PC-3 (cell line): ENCODE data around the gene SAMSN1. TPM values are rescaled to one million over a fixed set of nuclear protein-coding genes. Genes with fewer than 3 reads are reported as not detected.

Experiments
- ATAC-seq: fragments of 200-7000 bp; cut with Tn5 transposase; 2 replicates; pipeline ENCODE4 v1.9.1; 2020; ENCODE audit warnings: mild to moderate bottlenecking, moderate library complexity
- BruUV-seq: library from RNA; stranded (reverse); fragments of 400-500 nt; replicated peaks from 2 replicates; lab custom pipeline; 2021; lab: Mats Ljungman, UMichigan
- CTCF ChIA-PET: fragments of 300-600 bp; sonication (Branson Sonifier 250); formaldehyde crosslinking; loops from one replicate; lab custom pipeline; 2022; ENCODE audit warnings: antibody characterized with exemption; lab: Charles Lee
- POLR2A ChIA-PET: fragments of 300-600 bp; sonication (Branson Sonifier 250); formaldehyde crosslinking; loops from one replicate; lab custom pipeline; 2022; ENCODE audit warnings: antibody characterized with exemption; ENCODE audit not compliant: unreplicated experiment; lab: Charles Lee
- DNase-seq: peaks from one replicate; pipeline ENCODE4 v3.0.0-alpha.2; 2015
- H2AFZ ChIP-seq: fragments of 300-600 bp; sonication (generic); 2 replicates; pipeline ENCODE4 v1.6.0; 2016; ENCODE audit warnings: antibody characterized with exemption, low read length
- H3F3A ChIP-seq: fragments of 300-600 bp; sonication (generic); one replicate; pipeline ENCODE4 v1.6.0; 2017; ENCODE audit warnings: antibody characterized with exemption, low read length, control low read depth, mild to moderate bottlenecking; ENCODE audit not compliant: unreplicated experiment
- H3K27ac ChIP-seq: fragments of 300-600 bp; sonication (generic); 2 replicates; pipeline ENCODE4 v1.5.1; 2016; ENCODE audit warnings: mild to moderate bottlenecking, low read length
- H3K27me3 ChIP-seq: fragments of 300-600 bp; sonication (generic); 2 replicates; pipeline ENCODE4 v1.6.1; 2016; ENCODE audit warnings: low read length, mixed read lengths
- H3K36me3 ChIP-seq: fragments of 300-600 bp; sonication (generic); 2 replicates; pipeline ENCODE4 v1.6.1; 2016; ENCODE audit warnings: low read depth, mixed run types, low read length, mixed read lengths
- H3K4me1 ChIP-seq: fragments of 300-600 bp; sonication (generic); 2 replicates; pipeline ENCODE4 v1.5.1; 2016; ENCODE audit warnings: low read length; ENCODE audit not compliant: insufficient read depth
- H3K4me2 ChIP-seq: fragments of 300-600 bp; sonication (generic); 2 replicates; pipeline ENCODE4 v1.6.0; 2016; ENCODE audit warnings: low read length
- H3K4me3 ChIP-seq: fragments of 300-600 bp; sonication (generic); 2 replicates; pipeline ENCODE4 v1.5.1; 2016; ENCODE audit warnings: mild to moderate bottlenecking, low read length, mixed read lengths
- H3K79me2 ChIP-seq: fragments of 300-600 bp; sonication (generic); 2 replicates; pipeline ENCODE4 v1.6.1; 2017; ENCODE audit warnings: low read length, mixed read lengths
- H3K9ac ChIP-seq: fragments of 300-600 bp; sonication (generic); 2 replicates; pipeline ENCODE4 v1.6.0; 2016; ENCODE audit warnings: mild to moderate bottlenecking, low read length
- H3K9me2 ChIP-seq: fragments of 300-600 bp; sonication (generic); replicated peaks from 2 replicates; pipeline ENCODE4 v1.6.1; 2016; ENCODE audit warnings: mixed run types, low read length, mixed read lengths
- H3K9me3 ChIP-seq: fragments of 300-600 bp; sonication (generic); 2 replicates; pipeline ENCODE4 v1.6.1; 2016; ENCODE audit warnings: low read length, mixed read lengths
- H4K20me1 ChIP-seq: fragments of 300-600 bp; sonication (generic); 2 replicates; pipeline ENCODE4 v1.6.1; 2016; ENCODE audit warnings: low read length, mixed read lengths
- CTCF ChIP-seq: fragments of 300-600 bp; sonication (generic); conservative IDR thresholded peaks from 2 replicates; pipeline ENCODE4 v1.5.1; 2017; ENCODE audit warnings: antibody characterized with exemption, low read depth, mild to moderate bottlenecking, low read length
- EZH2 ChIP-seq: fragments of 300-600 bp; sonication (generic); IDR thresholded peaks from one replicate; pipeline ENCODE4 v1.6.1; 2017; ENCODE audit warnings: antibody characterized with exemption, mild to moderate bottlenecking, low read length; ENCODE audit not compliant: unreplicated experiment
- EZH2phosphoT487 ChIP-seq: fragments of 300-600 bp; sonication (generic); IDR thresholded peaks from 2 replicates; pipeline ENCODE4 v1.6.1; 2018; ENCODE audit warnings: mild to moderate bottlenecking, antibody characterized with exemption, low read length, borderline replicate concordance
- intact Hi-C: fragments of 100-400 bp; cut with micrococcal nuclease; formaldehyde crosslinking; loops from 2 replicates; pipeline ENCODE4 v1.9.0; 2023
- total RNA-seq: library from RNA; depleted of rRNA; stranded (reverse); fragments of >200 nt; gene quantifications from 2 replicates; pipeline ENCODE4 v1.2.3, GENCODE V29; 2014

Gene SAMSN1
- total RNA-seq, 1 experiment from 2014 or later, result not detected

GRCh38 chr21:14536929-14537328 is 9.2 kb downstream of the SAMSN1 start:
- H3K9me2 ChIP-seq, result no peaks in the 10 kb centered on the region
- no peaks in the 10 kb centered on the region for H3F3A ChIP-seq
- no peaks in the 10 kb centered on the region for H3K9me3 ChIP-seq
- ChIA-PET POLR2A (no interaction called here), CTCF (no interaction called here)
- DNase-seq (no peak), ATAC-seq (no peak)
- H4K20me1 ChIP-seq, result no peaks in the 10 kb centered on the region
- H3K36me3 ChIP-seq, result no peaks in the 10 kb centered on the region
- H3K27ac ChIP-seq, result no peak overlapping the region
- H3K4me3 ChIP-seq, result no peak overlapping the region
- no peak for TF ChIP-seq EZH2
- no peak for TF ChIP-seq CTCF
- TF ChIP-seq EZH2phosphoT487, result no peak
- peaks cover 22% of the 10 kb centered on the region for H3K4me1 ChIP-seq
- no peaks in the 10 kb centered on the region for H3K27me3 ChIP-seq
- no peak overlapping the region for H3K4me2 ChIP-seq
- BruUV-seq, result no TSS peak
- intact Hi-C loops, result no loop called here
- H3K79me2 ChIP-seq, result no peaks in the 10 kb centered on the region
- no peak overlapping the region for H3K9ac ChIP-seq
- no peak overlapping the region for H2AFZ ChIP-seq

- ChIA-PET POLR2A (no interaction called here), CTCF (interaction anchor here (0.6 kb wide), 1 partner anchor 53 kb away, joined by 3 read pairs; no protein-coding TSS in a partner anchor)
- Histone ChIP-seq H3K79me2 (no peaks in the 10 kb centered on the region), H3K4me2 (no peak overlapping the region), H3K27ac (no peak overlapping the region), H3K9me3 (no peaks in the 10 kb centered on the region), H3K36me3 (no peaks in the 10 kb centered on the region), H2AFZ (no peak overlapping the region), H3K27me3 (no peaks in the 10 kb centered on the region), H3K9me2 (no peaks in the 10 kb centered on the region), H3K4me3 (no peak overlapping the region), H3K9ac (no peak overlapping the region), H4K20me1 (no peaks in the 10 kb centered on the region), H3K4me1 (peaks cover 22% of the 10 kb centered on the region), H3F3A (no peaks in the 10 kb centered on the region)
- ATAC-seq, result no peak
- TF ChIP-seq EZH2, result no peak
- no peak for TF ChIP-seq CTCF
- TF ChIP-seq EZH2phosphoT487, result no peak
- no TSS peak for BruUV-seq
- intact Hi-C loops, result no loop called here
- DNase-seq, result no peak
Measured at GRCh38 chr21:14535702-14536101, 10.4 kb downstream of the SAMSN1 start.

- BruUV-seq, result no TSS peak
- CTCF ChIA-PET, result no interaction called here
- H3K4me2 ChIP-seq, result peak overlapping the region; percentile 48
Measured at GRCh38 chr21:14533499-14534428, 12.4 kb downstream of the SAMSN1 start.

More at GRCh38 chr21:14533499-14534428, 12.4 kb downstream of the SAMSN1 start:
- H3K79me2 ChIP-seq, result no peaks in the 10 kb centered on the region
- no peaks in the 10 kb centered on the region for H3K9me3 ChIP-seq
- no peak overlapping the region for H3K4me3 ChIP-seq
- peaks cover 22% of the 10 kb centered on the region for H3K4me1 ChIP-seq
- TF ChIP-seq EZH2phosphoT487, result no peak
- TF ChIP-seq EZH2, result no peak
- TF ChIP-seq CTCF, result no peak
- H3K36me3 ChIP-seq, result no peaks in the 10 kb centered on the region
- H3K9ac ChIP-seq, result 0 out of 2 replicates have a peak overlapping the region, but pooled peaks have one; percentile 8
- peak; percentile 94 for DNase-seq
- intact Hi-C loops, result no loop called here
- no peaks in the 10 kb centered on the region for H3F3A ChIP-seq
- H3K9me2 ChIP-seq, result no peaks in the 10 kb centered on the region
- no peaks in the 10 kb centered on the region; the same call in 1 of the 2 replicates for H3K27me3 ChIP-seq
- H2AFZ ChIP-seq, result no peak overlapping the region
- peak; percentile 88 for ATAC-seq
- H3K27ac ChIP-seq, result peak overlapping the region; percentile 69
- no peaks in the 10 kb centered on the region for H4K20me1 ChIP-seq
- POLR2A ChIA-PET, result no interaction called here
